ENCODE measurements around the gene UMOD.

The UMOD gene

GRCh38 chr16:20302389-20302788 lies 50.1 kb downstream of the UMOD start:
- no peak for DNase-seq (ENCODE audit: low read depth in 2 of 2, low spot score in 1 of 2)

- DNase-seq (ENCODE audit: low read depth in 2 of 2, low spot score in 1 of 2), result no peak
Measured at GRCh38 chr16:20301840-20302239, 50.7 kb downstream of the UMOD start.

DNA sequence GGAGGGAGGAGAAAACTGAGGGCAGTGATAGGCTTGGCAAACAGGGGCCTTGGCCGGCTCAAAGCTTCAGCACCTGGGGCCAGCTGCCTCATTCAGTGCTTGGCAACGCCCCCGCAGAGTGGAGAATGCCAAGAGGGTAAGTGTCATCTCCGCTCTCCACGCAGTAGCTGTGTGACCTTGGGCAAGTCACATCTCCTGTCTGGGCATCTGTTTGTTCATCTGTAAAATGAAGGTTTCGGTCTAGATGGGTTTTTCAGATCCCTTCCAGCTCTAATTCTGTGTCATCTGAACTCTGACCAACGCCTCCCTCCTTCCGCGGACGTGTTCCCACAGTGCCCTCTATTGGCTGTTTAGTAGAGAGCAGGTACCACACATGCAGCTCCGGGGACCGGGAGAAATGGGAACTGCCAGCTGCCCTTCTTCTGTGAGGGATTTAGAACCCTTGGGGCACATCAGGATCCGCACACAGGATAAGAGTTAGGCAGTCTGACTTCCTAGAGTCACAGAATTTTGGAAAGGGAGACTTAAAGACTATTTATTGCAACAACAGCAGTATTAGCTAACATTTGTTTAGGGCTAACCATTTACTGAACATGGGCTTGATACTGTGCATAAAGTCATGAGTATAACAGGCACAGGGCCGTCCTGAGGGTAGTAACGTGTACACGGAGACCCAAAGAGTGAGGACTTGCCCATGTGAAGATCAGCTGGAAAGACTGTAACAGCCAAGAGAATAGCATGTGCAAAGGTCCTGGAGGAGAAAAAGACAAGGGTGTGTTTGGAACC lies 52.0 kb downstream of the UMOD start:
- peak in 1 of 2 donors; percentile 2 for DNase-seq (ENCODE audit: low read depth in 2 of 2, low spot score in 1 of 2)

DNA sequence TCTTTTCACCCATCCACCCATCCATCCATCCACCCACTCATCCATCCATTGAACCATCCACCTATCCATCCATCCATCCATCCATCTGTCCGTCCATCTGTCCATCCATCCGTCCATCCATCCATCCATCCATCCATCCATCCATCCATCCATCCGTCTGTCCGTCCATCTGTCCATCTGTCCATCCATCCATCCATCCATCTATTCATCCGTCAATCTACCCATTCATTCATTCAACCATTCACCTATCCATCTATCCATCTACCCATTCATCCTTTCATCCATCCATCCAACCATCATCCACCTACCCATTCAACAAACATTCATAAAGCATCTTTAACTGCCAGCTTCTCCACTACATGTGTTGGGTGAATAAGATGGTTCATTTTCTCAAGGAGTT lies 54.1 kb downstream of the UMOD start:
- no peak for DNase-seq (ENCODE audit: low read depth in 2 of 2, low spot score in 1 of 2)

GRCh38 chr16:20291208-20292206 lies 61.0 kb downstream of the UMOD start:
- DNase-seq (ENCODE audit: low read depth in 2 of 2, low spot score in 1 of 2), result no peak

DNA sequence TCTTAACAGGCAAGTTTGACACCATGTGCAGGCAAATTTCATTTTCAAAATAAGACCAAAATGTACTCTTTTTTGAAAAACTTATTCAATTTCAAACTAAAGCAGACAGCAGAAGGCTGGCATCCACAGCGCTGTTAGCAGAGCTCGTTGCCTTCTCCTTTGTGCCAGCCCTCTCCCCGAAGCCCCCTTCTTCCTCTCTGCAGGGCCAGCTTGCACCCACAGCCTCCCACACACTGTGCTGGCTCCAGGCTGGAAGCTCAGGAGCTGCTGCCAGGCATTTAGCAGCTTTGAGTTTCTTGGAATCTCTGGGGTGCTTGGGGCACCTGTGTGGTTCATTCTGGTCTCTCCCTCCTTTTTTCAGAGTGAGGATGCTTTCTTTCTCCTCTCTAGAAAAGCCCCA lies 62.9 kb downstream of the UMOD start:
- DNase-seq (ENCODE audit: low read depth in 2 of 2, low spot score in 1 of 2), result no peak

DNA sequence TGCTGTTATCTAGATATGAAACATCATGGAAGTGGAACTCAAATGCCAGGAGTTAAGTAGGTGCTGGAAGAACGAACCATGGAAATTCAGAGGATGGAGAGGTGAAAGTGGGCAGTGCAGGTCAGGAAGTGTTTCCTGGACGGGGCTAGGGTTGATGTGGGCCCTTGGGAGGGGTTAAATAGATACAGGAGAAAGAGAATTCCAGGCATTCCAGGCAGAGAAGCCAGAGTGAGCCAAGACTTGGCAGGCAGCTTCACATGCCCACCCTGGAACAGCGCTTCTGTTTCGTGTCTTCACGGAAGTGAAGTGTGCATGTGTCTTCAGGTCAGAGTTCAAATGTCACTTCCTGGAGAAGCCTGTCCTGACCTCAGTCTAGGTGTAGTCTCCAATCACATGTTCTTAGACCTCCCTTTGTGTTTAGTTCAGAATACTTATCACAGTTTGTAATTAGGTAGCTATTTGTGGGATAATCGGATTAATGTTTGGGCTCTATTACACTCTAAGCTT lies 66.5 kb downstream of the UMOD start:
- no peak for DNase-seq (ENCODE audit: low read depth in 2 of 2, low spot score in 1 of 2)
